Trophoblast cell (in vitro differentiated cells and primary cell): ENCODE measurements around the gene RSRC2.

Experiments used
- DNase-seq, 2 donors: peaks; one replicate each; pipeline ENCODE4 v3.0.0-alpha.2; 2016
- H2AFZ ChIP-seq: 2 replicates; pipeline ENCODE4 v1.6.1; 2013; ENCODE audit warnings: low read length, moderate library complexity, mild to moderate bottlenecking; ENCODE audit not compliant: insufficient read depth, poor library complexity
- H2AK5ac ChIP-seq: 2 replicates; pipeline ENCODE4 v1.6.1; 2013; ENCODE audit warnings: mild to moderate bottlenecking, low read length
- H2BK120ac ChIP-seq: 2 replicates; pipeline ENCODE4 v1.6.1; 2013; ENCODE audit warnings: low read length, mild to moderate bottlenecking, moderate library complexity; ENCODE audit not compliant: insufficient read depth, poor library complexity
- H2BK12ac ChIP-seq: 2 replicates; pipeline ENCODE4 v1.6.1; 2013; ENCODE audit warnings: mild to moderate bottlenecking, low read length, moderate library complexity
- H2BK5ac ChIP-seq: 2 replicates; pipeline ENCODE4 v1.6.1; 2013; ENCODE audit warnings: low read length, low read depth, moderate library complexity, mild to moderate bottlenecking; ENCODE audit not compliant: poor library complexity
- H3K14ac ChIP-seq: 2 replicates; pipeline ENCODE4 v1.6.1; 2013; ENCODE audit warnings: mild to moderate bottlenecking, low read length
- H3K18ac ChIP-seq: 2 replicates; pipeline ENCODE4 v1.6.1; 2013; ENCODE audit warnings: mild to moderate bottlenecking, low read length
- H3K23ac ChIP-seq: 2 replicates; pipeline ENCODE4 v1.6.1; 2013; ENCODE audit warnings: low read length
- H3K27ac ChIP-seq: 2 replicates; pipeline ENCODE4 v1.5.1; 2013; ENCODE audit warnings: low read depth, mild to moderate bottlenecking, inconsistent platforms, low read length, moderate library complexity
- H3K27me3 ChIP-seq: 2 replicates; pipeline ENCODE4 v1.6.1; 2013; ENCODE audit warnings: inconsistent platforms, mild to moderate bottlenecking, low read length, moderate library complexity; ENCODE audit not compliant: insufficient read depth
- H3K36me3 ChIP-seq, 2 experiments: 1 replicate in 1 of 2; 2 replicates in 1 of 2; pipeline ENCODE4 v1.6.1; 2013; ENCODE audit warnings: low read length in 2 of 2, mild to moderate bottlenecking in 2 of 2, moderate library complexity in 1 of 2; ENCODE audit not compliant: insufficient read depth in 2 of 2, control insufficient read depth in 1 of 2
- H3K4ac ChIP-seq: 2 replicates; pipeline ENCODE4 v1.6.1; 2013; ENCODE audit warnings: low read depth, mild to moderate bottlenecking, low read length, moderate library complexity
- H3K4me1 ChIP-seq, 2 experiments: 1 replicate in 1 of 2; 2 replicates in 1 of 2; pipeline ENCODE4 v1.6.1; 2013; ENCODE audit warnings: low read length in 2 of 2, mild to moderate bottlenecking in 2 of 2, moderate library complexity in 1 of 2; ENCODE audit not compliant: insufficient read depth in 2 of 2, control insufficient read depth in 1 of 2
- H3K4me2 ChIP-seq: 2 replicates; pipeline ENCODE4 v1.6.1; 2013; ENCODE audit warnings: inconsistent platforms, mild to moderate bottlenecking, low read length, moderate library complexity
- H3K4me3 ChIP-seq: 2 replicates; pipeline ENCODE4 v1.5.1; 2013; ENCODE audit warnings: mild to moderate bottlenecking, low read depth, low read length, inconsistent platforms
- H3K79me1 ChIP-seq: one replicate; pipeline ENCODE4 v1.6.1; 2013; ENCODE audit warnings: low read length
- H3K79me2 ChIP-seq: 2 replicates; pipeline ENCODE4 v1.6.1; 2013; ENCODE audit warnings: low read length, mild to moderate bottlenecking; ENCODE audit not compliant: control insufficient read depth, insufficient read depth, poor library complexity
- H3K9ac ChIP-seq: 2 replicates; pipeline ENCODE4 v1.6.1; 2013; ENCODE audit warnings: mild to moderate bottlenecking, low read length
- H3K9me3 ChIP-seq: 2 replicates; pipeline ENCODE4 v1.6.1; 2013; ENCODE audit warnings: low read depth, mild to moderate bottlenecking, control low read depth, inconsistent platforms, low read length; ENCODE audit not compliant: insufficient read depth
- H4K12ac ChIP-seq: 2 replicates; pipeline ENCODE4 v1.6.1; 2013; ENCODE audit warnings: low read depth, mild to moderate bottlenecking, low read length, moderate library complexity
- H4K8ac ChIP-seq: 2 replicates; pipeline ENCODE4 v1.6.1; 2013; ENCODE audit warnings: low read depth, mild to moderate bottlenecking, low read length, moderate library complexity
- H4K91ac ChIP-seq: one replicate; pipeline ENCODE4 v1.6.1; 2013; ENCODE audit warnings: low read depth, mild to moderate bottlenecking, low read length, moderate library complexity
- WGBS: extraction: QIAGEN DNeasy Blood & Tissue Kit; methylation state at CpG from one replicate; pipeline ENCODE4 v1.1.7; 2013; ENCODE audit warnings: missing lambda C conversion rate; ENCODE audit not compliant: insufficient read length, insufficient coverage; ENCODE audit errors: extremely low coverage; 5-methylcytosine and 5-hydroxymethylcytosine counted together

The RSRC2 gene

GRCh38 chr12:122506393-122506938 is 20.3 kb downstream of the RSRC2 start:
- Histone ChIP-seq H3K9ac (no peak overlapping the region), H3K27me3 (no peaks in the 10 kb centered on the region), H3K79me2 (no peaks in the 10 kb centered on the region), H3K27ac (no peak overlapping the region), H3K14ac (no peak overlapping the region), H3K4me2 (no peak overlapping the region), H2AK5ac (no peak overlapping the region), H3K36me3 (peaks cover 49 to 57% of the 10 kb centered on the region in 2 experiments), H3K4me1 (no peaks in the 10 kb centered on the region), H3K9me3 (no peaks in the 10 kb centered on the region), H2AFZ (no peak overlapping the region), H3K18ac (no peak overlapping the region), H3K23ac (no peak overlapping the region), H3K4me3 (no peak overlapping the region), H3K4ac (no peak overlapping the region), H4K91ac (no peak overlapping the region), H4K12ac (no peak overlapping the region), H2BK12ac (no peak overlapping the region), H2BK120ac (no peak overlapping the region), H3K79me1 (no peaks in the 10 kb centered on the region), H4K8ac (no peak overlapping the region), H2BK5ac (no peak overlapping the region)
- no peak for DNase-seq
- WGBS: no CpG with 5 or more reads among the region's 5 CpGs

GRCh38 chr12:122505419-122506051 is 21.2 kb downstream of the RSRC2 start:
- DNase-seq: no peak
- no peak overlapping the region for H2AK5ac ChIP-seq
- no peaks in the 10 kb centered on the region for H3K9me3 ChIP-seq
- no peak overlapping the region for H2BK12ac ChIP-seq
- no peak overlapping the region for H3K27ac ChIP-seq
- H3K79me1 ChIP-seq: peaks cover 2% of the 10 kb centered on the region
- no peak overlapping the region for H3K4ac ChIP-seq
- no peak overlapping the region for H4K91ac ChIP-seq
- H3K4me1 ChIP-seq: no peaks in the 10 kb centered on the region
- H4K8ac ChIP-seq: no peak overlapping the region
- H2AFZ ChIP-seq: no peak overlapping the region
- no peaks in the 10 kb centered on the region for H3K27me3 ChIP-seq
- H3K18ac ChIP-seq: no peak overlapping the region
- no peak overlapping the region for H3K23ac ChIP-seq
- H3K4me3 ChIP-seq: no peak overlapping the region
- H3K79me2 ChIP-seq: peaks cover 1% of the 10 kb centered on the region
- no peak overlapping the region for H3K9ac ChIP-seq
- H4K12ac ChIP-seq: no peak overlapping the region
- H2BK120ac ChIP-seq: no peak overlapping the region
- no peak overlapping the region for H3K4me2 ChIP-seq
- WGBS: no CpG with 5 or more reads among the region's 11 CpGs
- H3K14ac ChIP-seq: no peak overlapping the region
- no peak overlapping the region for H2BK5ac ChIP-seq
- peaks cover 46 to 53% of the 10 kb centered on the region in 2 experiments for H3K36me3 ChIP-seq

DNA sequence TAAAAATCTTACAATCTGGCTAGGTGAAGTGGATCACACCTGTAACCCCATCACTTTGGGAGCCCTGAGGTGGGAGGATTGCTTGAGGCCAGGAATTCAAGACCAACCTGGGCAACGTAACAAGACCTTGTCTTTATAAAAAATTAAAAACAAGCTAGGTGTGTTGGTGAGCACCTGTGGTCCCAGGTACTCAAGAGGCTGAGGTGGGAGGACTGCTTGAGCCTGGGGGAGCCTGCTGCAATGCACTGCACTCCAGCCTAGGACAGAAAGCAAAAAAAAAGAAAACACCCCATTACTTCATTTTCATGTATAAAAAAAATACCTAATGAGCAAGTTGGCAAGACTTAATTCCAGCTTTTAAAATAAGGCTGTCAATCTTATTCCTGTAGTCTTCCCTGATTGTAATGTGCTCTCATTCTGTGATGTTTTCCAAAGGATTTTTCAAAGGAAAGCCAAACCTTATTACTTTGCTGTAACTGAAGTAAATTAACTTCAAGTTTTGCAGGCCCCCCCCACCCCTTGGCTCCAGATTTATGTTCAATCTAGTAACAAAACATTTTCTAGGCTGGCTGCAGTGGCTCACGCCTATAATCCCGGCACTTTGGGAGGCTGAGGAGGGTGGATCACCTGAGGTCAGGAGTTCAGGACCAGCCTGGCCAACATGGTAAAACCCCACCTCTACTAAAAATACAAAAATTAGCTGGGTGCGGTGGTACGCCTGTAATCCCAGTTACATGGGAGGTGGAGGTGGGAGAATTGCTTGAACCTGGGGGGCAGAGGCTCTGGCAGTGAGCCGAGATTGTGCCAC is 22.7 kb downstream of the RSRC2 start:
- no peak overlapping the region for H2BK5ac ChIP-seq
- no peak overlapping the region for H2AK5ac ChIP-seq
- H3K9ac ChIP-seq: no peak overlapping the region
- H2BK12ac ChIP-seq: no peak overlapping the region
- H3K36me3 ChIP-seq: peaks cover 33 to 41% of the 10 kb centered on the region in 2 experiments
- no peak overlapping the region for H4K12ac ChIP-seq
- peaks cover 8% of the 10 kb centered on the region for H3K79me1 ChIP-seq
- H3K4me1 ChIP-seq: peaks cover 0 to 2% of the 10 kb centered on the region in 2 experiments
- H3K79me2 ChIP-seq: peaks cover 6% of the 10 kb centered on the region
- no peak overlapping the region for H3K23ac ChIP-seq
- H3K14ac ChIP-seq: no peak overlapping the region
- H4K8ac ChIP-seq: no peak overlapping the region
- no peak overlapping the region for H3K27ac ChIP-seq
- no peak overlapping the region for H3K18ac ChIP-seq
- no CpG with 5 or more reads among the region's 6 CpGs for WGBS
- no peak for DNase-seq
- H3K4me3 ChIP-seq: no peak overlapping the region
- H2AFZ ChIP-seq: no peak overlapping the region
- no peaks in the 10 kb centered on the region for H3K9me3 ChIP-seq
- H2BK120ac ChIP-seq: no peak overlapping the region
- H3K27me3 ChIP-seq: no peaks in the 10 kb centered on the region
- H3K4me2 ChIP-seq: no peak overlapping the region
- no peak overlapping the region for H3K4ac ChIP-seq
- no peak overlapping the region for H4K91ac ChIP-seq

DNA sequence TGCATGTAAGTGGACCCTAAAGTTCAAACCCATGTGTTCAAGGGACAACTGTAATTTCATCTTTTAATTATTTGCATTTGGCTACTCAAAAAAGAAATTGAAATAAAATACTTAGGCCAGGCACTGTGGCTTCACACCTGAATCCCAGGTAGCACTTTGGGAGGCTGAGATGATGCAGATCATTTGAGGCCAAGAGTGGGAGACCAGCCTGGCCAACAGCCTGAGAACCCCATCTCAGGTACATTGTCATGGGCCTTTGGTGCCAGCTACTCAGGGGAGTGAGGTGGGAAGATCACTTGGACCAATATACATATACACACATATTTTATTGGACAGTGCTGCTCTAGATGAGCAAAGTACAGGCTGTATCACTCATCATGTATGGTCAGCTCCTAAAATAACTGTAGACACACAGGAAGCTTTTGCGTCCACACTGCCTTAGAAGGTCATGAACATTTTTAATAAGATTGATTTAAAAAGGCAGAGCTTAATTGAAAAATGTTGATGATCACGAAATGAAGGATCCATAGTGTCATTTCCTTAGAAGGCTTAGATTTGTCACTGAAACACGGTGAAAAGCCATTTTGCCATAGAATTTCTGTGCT is 23.5 kb downstream of the RSRC2 start:
- H3K79me1 ChIP-seq: peaks cover 8% of the 10 kb centered on the region
- peaks cover 27 to 35% of the 10 kb centered on the region in 2 experiments for H3K36me3 ChIP-seq
- no peaks in the 10 kb centered on the region for H3K27me3 ChIP-seq
- no peak overlapping the region for H3K9ac ChIP-seq
- H2AK5ac ChIP-seq: no peak overlapping the region
- H2BK5ac ChIP-seq: no peak overlapping the region
- no peaks in the 10 kb centered on the region for H3K9me3 ChIP-seq
- no peak overlapping the region for H3K4ac ChIP-seq
- no peak overlapping the region for H4K12ac ChIP-seq
- H4K8ac ChIP-seq: no peak overlapping the region
- no peak overlapping the region for H2BK12ac ChIP-seq
- H2AFZ ChIP-seq: no peak overlapping the region
- no peak overlapping the region for H3K18ac ChIP-seq
- H3K4me3 ChIP-seq: no peak overlapping the region
- H4K91ac ChIP-seq: no peak overlapping the region
- peaks cover 0 to 2% of the 10 kb centered on the region in 2 experiments for H3K4me1 ChIP-seq
- H3K27ac ChIP-seq: no peak overlapping the region
- H2BK120ac ChIP-seq: no peak overlapping the region
- no peak overlapping the region for H3K4me2 ChIP-seq
- H3K23ac ChIP-seq: no peak overlapping the region
- H3K14ac ChIP-seq: no peak overlapping the region
- no CpG with 5 or more reads among the region's 3 CpGs for WGBS
- no peak for DNase-seq
- H3K79me2 ChIP-seq: peaks cover 6% of the 10 kb centered on the region
